ENCODE data around the gene PGAP2.

DNA sequence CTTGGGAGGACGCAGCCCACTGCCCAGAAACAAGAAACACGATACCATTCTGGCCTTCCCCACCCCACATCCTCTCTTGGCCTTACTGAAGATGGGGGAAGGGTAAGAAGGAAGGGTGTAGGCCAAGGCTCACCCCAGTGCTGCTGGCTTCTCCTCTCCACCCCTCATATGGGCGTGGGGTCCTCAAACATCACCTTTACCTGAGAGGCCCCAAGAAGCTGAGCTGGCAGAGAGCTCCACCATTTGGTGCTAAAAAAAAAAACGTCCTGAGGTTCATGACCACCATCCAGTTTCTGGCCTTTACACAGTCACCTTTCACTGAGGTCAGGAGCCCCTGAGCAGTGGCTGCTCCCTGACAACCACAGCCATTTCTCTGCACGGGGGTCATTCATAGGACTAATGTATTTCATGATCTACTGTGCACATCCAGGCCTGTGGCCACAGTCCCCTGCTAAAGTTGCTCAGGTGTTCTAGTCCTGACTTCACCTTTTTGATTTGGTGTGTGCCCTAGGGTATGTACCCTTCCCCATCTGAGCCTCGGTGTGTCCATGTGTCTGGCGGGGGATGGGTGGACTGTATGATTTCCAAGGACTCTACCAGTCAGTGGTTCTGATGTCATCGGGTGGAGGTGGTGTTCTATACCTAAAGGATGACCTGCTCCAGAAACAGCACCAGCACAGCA lies 17.3 kb downstream of the PGAP2 start:
- TF ChIP-seq, protein P1, sequence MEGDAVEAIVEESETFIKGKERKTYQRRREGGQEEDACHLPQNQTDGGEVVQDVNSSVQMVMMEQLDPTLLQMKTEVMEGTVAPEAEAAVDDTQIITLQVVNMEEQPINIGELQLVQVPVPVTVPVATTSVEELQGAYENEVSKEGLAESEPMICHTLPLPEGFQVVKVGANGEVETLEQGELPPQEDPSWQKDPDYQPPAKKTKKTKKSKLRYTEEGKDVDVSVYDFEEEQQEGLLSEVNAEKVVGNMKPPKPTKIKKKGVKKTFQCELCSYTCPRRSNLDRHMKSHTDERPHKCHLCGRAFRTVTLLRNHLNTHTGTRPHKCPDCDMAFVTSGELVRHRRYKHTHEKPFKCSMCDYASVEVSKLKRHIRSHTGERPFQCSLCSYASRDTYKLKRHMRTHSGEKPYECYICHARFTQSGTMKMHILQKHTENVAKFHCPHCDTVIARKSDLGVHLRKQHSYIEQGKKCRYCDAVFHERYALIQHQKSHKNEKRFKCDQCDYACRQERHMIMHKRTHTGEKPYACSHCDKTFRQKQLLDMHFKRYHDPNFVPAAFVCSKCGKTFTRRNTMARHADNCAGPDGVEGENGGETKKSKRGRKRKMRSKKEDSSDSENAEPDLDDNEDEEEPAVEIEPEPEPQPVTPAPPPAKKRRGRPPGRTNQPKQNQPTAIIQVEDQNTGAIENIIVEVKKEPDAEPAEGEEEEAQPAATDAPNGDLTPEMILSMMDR (IDR thresholded peaks at IDR 0.05; ENCODE audit: low read length) = no peak
- TF ChIP-seq EZH2 (optimal IDR thresholded peaks at IDR 0.05; ENCODE audit: low read depth, low read length) (no peak), EZH2phosphoT487 (IDR thresholded peaks at IDR 0.05; ENCODE audit: low read length) (no peak)

All from MM.1S (cell line).